GM12874 (cell line): ENCODE results near the gene RBBP8.

ENCODE experiments used
- CTCF ChIP-seq: IDR thresholded peaks from 2 replicates; pipeline ENCODE4 v1.5.1; 2011; ENCODE audit warnings: low read depth, mild to moderate bottlenecking, control low read depth, low read length, moderate library complexity; ENCODE audit not compliant: insufficient read depth

The RBBP8 gene

GRCh38 chr18:22946846-22947245, 13.7 kb downstream of the RBBP8 start:
- no peak for TF ChIP-seq CTCF

- no peak for TF ChIP-seq CTCF
These were observed 18.7 kb downstream of the RBBP8 start for GRCh38 chr18:22951823-22952222.

- TF ChIP-seq CTCF = no peak
These were observed 19.4 kb downstream of the RBBP8 start for GRCh38 chr18:22952525-22952924.

GRCh38 chr18:22956226-22956625, 23.1 kb downstream of the RBBP8 start:
- TF ChIP-seq CTCF = no peak

- TF ChIP-seq CTCF = no peak
These were observed 28.0 kb downstream of the RBBP8 start for GRCh38 chr18:22961156-22961555.

GRCh38 chr18:22962004-22962403, 28.9 kb downstream of the RBBP8 start:
- no peak for TF ChIP-seq CTCF

- no peak for TF ChIP-seq CTCF
These were observed 31.0 kb downstream of the RBBP8 start for GRCh38 chr18:22964116-22964515.

- TF ChIP-seq CTCF = no peak
These were observed 31.6 kb downstream of the RBBP8 start for GRCh38 chr18:22964722-22965121.
